ENCODE measurements around the gene NTF4. TPM values are rescaled to one million over a fixed set of nuclear protein-coding genes. Genes with fewer than 3 reads are reported as not detected.

Gene NTF4
- total and polyA plus RNA-seq, 2 of the 8 experiments (the other 6 are each of a cell fraction or from before 2014, with no cell fraction given), result 3.1 to 6.5 TPM

- TF ChIP-seq, protein P1, sequence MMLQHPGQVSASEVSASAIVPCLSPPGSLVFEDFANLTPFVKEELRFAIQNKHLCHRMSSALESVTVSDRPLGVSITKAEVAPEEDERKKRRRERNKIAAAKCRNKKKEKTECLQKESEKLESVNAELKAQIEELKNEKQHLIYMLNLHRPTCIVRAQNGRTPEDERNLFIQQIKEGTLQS (IDR thresholded peaks at IDR 0.05; ENCODE audit: insufficient read depth, low read depth, low read length), result no peak
- TF ChIP-seq ASH2L (IDR thresholded peaks at IDR 0.05; ENCODE audit: low read length) (peak; percentile 88), GTF2F1 (IDR thresholded peaks at IDR 0.05; ENCODE audit: borderline replicate concordance, low read depth, low read length) (no peak), CHD2 (IDR thresholded peaks at IDR 0.05; ENCODE audit: low read length) (peak; percentile 96), HDAC2 (IDR thresholded peaks at IDR 0.05; ENCODE audit: borderline replicate concordance in 1 of 2, low read depth in 2 of 2, low read length in 2 of 2) (peak in 1 of 2 experiments; percentile 62; a peak in 1 of 4 replicates), JUND (IDR thresholded peaks at IDR 0.05; ENCODE audit: low read length) (no peak), CTBP2 (IDR thresholded peaks at IDR 0.05; ENCODE audit: borderline replicate concordance, insufficient read depth, insufficient read length, low read length) (no peak), E2F6 (IDR thresholded peaks at IDR 0.05) (peak; percentile 35; the same call in 1 of the 2 replicates), NANOG (IDR thresholded peaks at IDR 0.05; ENCODE audit: insufficient read depth, low read depth, low read length, poor library complexity, severe bottlenecking) (peak; percentile 84), ZNF274 (IDR thresholded peaks at IDR 0.05; ENCODE audit: borderline replicate concordance, extremely low read depth, low read length) (no peak), SIN3A (conservative IDR thresholded peaks at IDR 0.05 in 1 of 2, IDR thresholded peaks at IDR 0.05 in 1 of 2; ENCODE audit: low read depth in 1 of 2, low read length in 2 of 2) (peak; percentile 61 to 64; a peak in 1 of 4 replicates), CREB1 (IDR thresholded peaks at IDR 0.05) (peak; percentile 83), POLR2AphosphoS5 (IDR thresholded peaks at IDR 0.05; ENCODE audit: low read depth, low read length) (peak; percentile 96), GABPA (IDR thresholded peaks at IDR 0.05; ENCODE audit: borderline replicate concordance, insufficient read depth, low read length) (no peak), PHF8 (conservative IDR thresholded peaks at IDR 0.05; ENCODE audit: low read depth, low read length) (peak; percentile 100), TBP (IDR thresholded peaks at IDR 0.05; ENCODE audit: low read depth, low read length) (peak; percentile 86), TCF12 (IDR thresholded peaks at IDR 0.05; ENCODE audit: low read depth, low read length) (no peak), FOSL1 (IDR thresholded peaks at IDR 0.05; ENCODE audit: insufficient read depth, low read depth, low read length) (peak; percentile 47; the same call in 1 of the 2 replicates), SP1 (IDR thresholded peaks at IDR 0.05; ENCODE audit: low read depth, low read length) (peak; percentile 70; the same call in 1 of the 2 replicates), BRCA1 (IDR thresholded peaks at IDR 0.05; ENCODE audit: low read depth, low read length) (peak; percentile 76), JUN (IDR thresholded peaks at IDR 0.05; ENCODE audit: low read depth, low read length) (no peak), CHD1 (IDR thresholded peaks at IDR 0.05; ENCODE audit: low read depth, low read length) (no peak)
Observed at GRCh38 chr19:49085020-49085867, 20.6 kb upstream of the NTF4 start, which contains the start of gene SNRNP70 (continued).

Measured in H1 (cell line).